HT-29 (cell line): Measurements from ENCODE around the gene NEU1. TPM values are rescaled to one million over a fixed set of nuclear protein-coding genes. Genes with fewer than 3 reads are reported as not detected.
A peak's percentile ranks its signal among the peaks of the same experiment; 100 is the strongest.
"Not testable (repeated sequence)": the region's sequence is repeated elsewhere in the genome, so short reads cannot be mapped to it uniquely, and the experiment has no call there.

ENCODE experiments used
- DNase-seq: peaks from one replicate; pipeline ENCODE4 v3.0.0-alpha.2; 2015; ENCODE audit warnings: low spot score
- total RNA-seq: library from RNA; depleted of rRNA; stranded (reverse); fragments of >200 nt; shearing (Covaris generic); gene quantifications from 2 replicates; pipeline ENCODE4 v1.2.3, GENCODE V29; 2014

NEU1 gene
- total RNA-seq, 1 experiment from 2014 or later: 82.3 TPM

GRCh38 chr6:31838968-31839367 is 23.7 kb downstream of the NEU1 start:
- no peak for DNase-seq

- not testable (repeated sequence) for DNase-seq
Observed at GRCh38 chr6:31838114-31838553, 24.5 kb downstream of the NEU1 start.

GRCh38 chr6:31837369-31838113 is 25.1 kb downstream of the NEU1 start:
- no peak for DNase-seq

GRCh38 chr6:31836474-31837368 is 25.9 kb downstream of the NEU1 start:
- peak; percentile 30 for DNase-seq

- DNase-seq: no peak
Observed at GRCh38 chr6:31836047-31836473, 26.6 kb downstream of the NEU1 start.

GRCh38 chr6:31834367-31835250 is 28.0 kb downstream of the NEU1 start:
- DNase-seq: peak; percentile 96

- peak; percentile 16 for DNase-seq
Observed at GRCh38 chr6:31831350-31832215, 31.0 kb downstream of the NEU1 start.

GRCh38 chr6:31830886-31831335 is 31.7 kb downstream of the NEU1 start:
- DNase-seq: peak; percentile 7

- peak; percentile 70 for DNase-seq
Observed at GRCh38 chr6:31829633-31830283, 32.9 kb downstream of the NEU1 start.

- peak; percentile 99 for DNase-seq
Observed at GRCh38 chr6:31827286-31828079, 35.1 kb downstream of the NEU1 start, which contains the start of gene HSPA1B. HSPA1B (plus strand) TSS chr6:31827738; CDS start chr6:31827951, 213 bp downstream.

- peak; percentile 92 for DNase-seq
Observed at GRCh38 chr6:31826793-31827285, 35.8 kb downstream of the NEU1 start.

GRCh38 chr6:31825553-31825952 is 37.1 kb downstream of the NEU1 start:
- no peak for DNase-seq

GRCh38 chr6:31823592-31824196 is 38.9 kb downstream of the NEU1 start:
- not testable (repeated sequence) for DNase-seq

- DNase-seq: peak; percentile 98
Observed at GRCh38 chr6:31822036-31822821, 40.4 kb downstream of the NEU1 start.

- DNase-seq: peak; percentile 83
Observed at GRCh38 chr6:31821301-31822035, 41.2 kb downstream of the NEU1 start.

- DNase-seq: not testable (repeated sequence)
Observed at GRCh38 chr6:31820399-31820798, 42.2 kb downstream of the NEU1 start.

- no peak for DNase-seq
Observed at GRCh38 chr6:31819871-31820299, 42.7 kb downstream of the NEU1 start.
